GM18907 (cell line): ENCODE data around the gene TTC16.
"Not testable (repeated sequence)": the region's sequence is repeated elsewhere in the genome, so short reads cannot be mapped to it uniquely, and the experiment has no call there.

Experiments
- ATAC-seq: cut with Tn5 transposase; IDR thresholded peaks from one replicate; pipeline ENCODE4 v1.9.1; 2021; ENCODE audit warnings: mild to moderate bottlenecking, moderate library complexity; ENCODE audit not compliant: unreplicated experiment

The TTC16 gene

DNA sequence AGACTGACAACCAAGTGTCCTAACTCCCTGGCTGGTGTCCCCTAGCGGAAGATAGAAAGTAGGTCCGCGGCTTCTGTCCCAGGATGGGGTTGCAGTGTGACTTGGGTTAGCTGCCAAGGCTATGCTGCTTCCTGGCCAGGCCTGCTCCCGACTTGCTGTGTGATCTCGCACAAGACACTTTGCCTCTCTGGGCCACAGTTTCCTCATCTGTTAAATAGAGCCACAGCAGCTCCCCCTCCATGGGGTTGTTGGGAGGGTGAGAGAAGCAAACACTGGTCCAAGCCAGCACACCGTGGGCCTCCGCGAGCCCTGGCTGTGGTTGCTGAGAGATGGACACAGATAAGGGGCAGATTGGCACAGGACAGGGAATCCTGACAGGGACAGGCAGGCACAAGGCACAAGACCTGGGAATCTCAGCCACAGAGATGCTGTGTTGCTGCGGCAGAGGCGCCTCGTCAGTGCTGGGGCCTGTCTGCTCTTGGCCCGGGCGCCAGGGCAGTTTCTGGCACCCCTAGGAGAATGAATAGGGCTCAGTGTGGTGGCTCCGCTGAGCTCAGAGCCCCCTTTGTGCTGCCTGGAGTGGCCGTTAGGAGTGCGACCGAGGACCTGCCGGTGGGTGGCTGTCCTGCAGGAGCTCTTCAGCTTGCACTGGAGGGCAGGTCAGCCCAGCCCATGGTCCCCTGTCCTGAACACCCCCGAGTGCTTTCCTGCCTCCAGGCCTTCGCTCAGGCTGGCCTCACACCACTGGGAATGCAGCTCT is 64.4 kb downstream of the TTC16 start:
- ATAC-seq: no peak

- ATAC-seq: not testable (repeated sequence)
Observed at GRCh38 chr9:127780909-127781308, 65.0 kb downstream of the TTC16 start.
